Adrenal gland (tissue), 5 donors: ENCODE results near the gene KCTD5.

ENCODE experiments used
- CTCF ChIP-seq, 6 experiments: fragments of 450-650 bp in 4 of 6; fragments of 200-600 bp in 2 of 6; sonication (generic) in 1 of 6; IDR thresholded peaks; 1 replicate in 5 of 6; 2 replicates in 1 of 6; pipeline versions ENCODE4 v1.5.1 to v1.8.0; 2016 to 2021; ENCODE audit warnings: antibody characterized with exemption in 6 of 6, mild to moderate bottlenecking in 2 of 6, moderate library complexity in 1 of 6
- POLR2A ChIP-seq, 2 donors: fragments of 450-650 bp; IDR thresholded peaks; one replicate each; pipeline ENCODE4 v1.6.1; 2017; ENCODE audit warnings: antibody characterized with exemption in 2 of 2, mild to moderate bottlenecking in 2 of 2, moderate library complexity in 1 of 2
- donor health status: DM: no; HTN: no; CAD: no.

GRCh38 chr16:2692251-2692947, 10.1 kb downstream of the KCTD5 start:
- TF ChIP-seq CTCF (IDR thresholded peaks at IDR 0.05) (no peak), POLR2A (IDR thresholded peaks at IDR 0.05) (peak in 1 of 2 donors; percentile 27)
